Measurements from ENCODE around the gene ANKRD11.

The ANKRD11 gene

GRCh38 chr16:89341697-89342694 is 148.4 kb downstream of the ANKRD11 start:
- Histone ChIP-seq H3K4me2 (ENCODE audit: low read length) (no peak overlapping the region), H4K20me1 (ENCODE audit: control insufficient read depth, insufficient read depth, low read depth, low read length) (peaks cover 38% of the 10 kb centered on the region), H3K9me2 (replicated peaks; ENCODE audit: control insufficient read depth, low read length) (no peaks in the 10 kb centered on the region), H3K36me3 (ENCODE audit: control insufficient read depth, low read length) (no peaks in the 10 kb centered on the region; the same call in 1 of the 2 replicates), H3K27me3 (ENCODE audit: control insufficient read depth, low read length) (no peaks in the 10 kb centered on the region), H3K4me3 (ENCODE audit: low read length) (no peak overlapping the region), H3F3A (ENCODE audit: control insufficient read depth, insufficient read depth) (peaks cover 4% of the 10 kb centered on the region; the same call in 1 of the 2 replicates), H3K79me2 (ENCODE audit: control insufficient read depth, low read length) (peaks cover 99% of the 10 kb centered on the region), H3K4me1 (ENCODE audit: control insufficient read depth, low read length) (peaks cover 5% of the 10 kb centered on the region; the same call in 1 of the 2 replicates), H3K9me3 (ENCODE audit: control insufficient read depth, insufficient read depth, low read length) (no peaks in the 10 kb centered on the region), H3K27ac (ENCODE audit: low read depth, low read length) (no peak overlapping the region)
- TF ChIP-seq CTCF (IDR thresholded peaks at IDR 0.05; ENCODE audit: low read depth, low read length, poor library complexity, severe bottlenecking) (no peak), EZH2phosphoT487 (IDR thresholded peaks at IDR 0.05; ENCODE audit: borderline replicate concordance, low read length) (no peak)

- Histone ChIP-seq H3K9me3 (ENCODE audit: control insufficient read depth, insufficient read depth, low read length) (no peaks in the 10 kb centered on the region), H3K4me2 (ENCODE audit: low read length) (no peak overlapping the region), H3K79me2 (ENCODE audit: control insufficient read depth, low read length) (peaks cover 99% of the 10 kb centered on the region), H3K36me3 (ENCODE audit: control insufficient read depth, low read length) (no peaks in the 10 kb centered on the region; the same call in 1 of the 2 replicates), H3K27ac (ENCODE audit: low read depth, low read length) (no peak overlapping the region), H3K4me3 (ENCODE audit: low read length) (no peak overlapping the region), H3F3A (ENCODE audit: control insufficient read depth, insufficient read depth) (peaks cover 4% of the 10 kb centered on the region; the same call in 1 of the 2 replicates), H3K27me3 (ENCODE audit: control insufficient read depth, low read length) (no peaks in the 10 kb centered on the region), H4K20me1 (ENCODE audit: control insufficient read depth, insufficient read depth, low read depth, low read length) (peaks cover 36% of the 10 kb centered on the region), H3K9me2 (replicated peaks; ENCODE audit: control insufficient read depth, low read length) (no peaks in the 10 kb centered on the region), H3K4me1 (ENCODE audit: control insufficient read depth, low read length) (peaks cover 8% of the 10 kb centered on the region)
- TF ChIP-seq EZH2phosphoT487 (IDR thresholded peaks at IDR 0.05; ENCODE audit: borderline replicate concordance, low read length) (no peak), CTCF (IDR thresholded peaks at IDR 0.05; ENCODE audit: low read depth, low read length, poor library complexity, severe bottlenecking) (no peak)
These were observed 149.1 kb downstream of the ANKRD11 start for GRCh38 chr16:89341279-89341678.

GRCh38 chr16:89338863-89339262 is 151.5 kb downstream of the ANKRD11 start:
- Histone ChIP-seq H3K4me1 (ENCODE audit: control insufficient read depth, low read length) (peaks cover 28% of the 10 kb centered on the region), H3K4me3 (ENCODE audit: low read length) (no peak overlapping the region), H3K9me2 (replicated peaks; ENCODE audit: control insufficient read depth, low read length) (no peaks in the 10 kb centered on the region), H3F3A (ENCODE audit: control insufficient read depth, insufficient read depth) (peaks cover 7% of the 10 kb centered on the region; the same call in 1 of the 2 replicates), H3K36me3 (ENCODE audit: control insufficient read depth, low read length) (no peaks in the 10 kb centered on the region), H3K27ac (ENCODE audit: low read depth, low read length) (no peak overlapping the region), H3K27me3 (ENCODE audit: control insufficient read depth, low read length) (no peaks in the 10 kb centered on the region), H3K4me2 (ENCODE audit: low read length) (no peak overlapping the region), H3K9me3 (ENCODE audit: control insufficient read depth, insufficient read depth, low read length) (no peaks in the 10 kb centered on the region), H3K79me2 (ENCODE audit: control insufficient read depth, low read length) (peaks cover 99% of the 10 kb centered on the region), H4K20me1 (ENCODE audit: control insufficient read depth, insufficient read depth, low read depth, low read length) (peaks cover 41% of the 10 kb centered on the region)
- TF ChIP-seq EZH2phosphoT487 (IDR thresholded peaks at IDR 0.05; ENCODE audit: borderline replicate concordance, low read length) = no peak
- TF ChIP-seq CTCF (IDR thresholded peaks at IDR 0.05; ENCODE audit: low read depth, low read length, poor library complexity, severe bottlenecking) = no peak

All from DOHH2 (cell line).